HG02970 (cell line): ENCODE results near the gene CRAT.
"Not testable (repeated sequence)": the region's sequence is repeated elsewhere in the genome, so short reads cannot be mapped to it uniquely, and the experiment has no call there.

Experiments used
- ATAC-seq: cut with Tn5 transposase; IDR thresholded peaks from one replicate; pipeline ENCODE4 v1.9.1; 2021; ENCODE audit warnings: mild to moderate bottlenecking, moderate library complexity, moderate number of reproducible peaks; ENCODE audit not compliant: unreplicated experiment, low FRiP score

CRAT gene

DNA sequence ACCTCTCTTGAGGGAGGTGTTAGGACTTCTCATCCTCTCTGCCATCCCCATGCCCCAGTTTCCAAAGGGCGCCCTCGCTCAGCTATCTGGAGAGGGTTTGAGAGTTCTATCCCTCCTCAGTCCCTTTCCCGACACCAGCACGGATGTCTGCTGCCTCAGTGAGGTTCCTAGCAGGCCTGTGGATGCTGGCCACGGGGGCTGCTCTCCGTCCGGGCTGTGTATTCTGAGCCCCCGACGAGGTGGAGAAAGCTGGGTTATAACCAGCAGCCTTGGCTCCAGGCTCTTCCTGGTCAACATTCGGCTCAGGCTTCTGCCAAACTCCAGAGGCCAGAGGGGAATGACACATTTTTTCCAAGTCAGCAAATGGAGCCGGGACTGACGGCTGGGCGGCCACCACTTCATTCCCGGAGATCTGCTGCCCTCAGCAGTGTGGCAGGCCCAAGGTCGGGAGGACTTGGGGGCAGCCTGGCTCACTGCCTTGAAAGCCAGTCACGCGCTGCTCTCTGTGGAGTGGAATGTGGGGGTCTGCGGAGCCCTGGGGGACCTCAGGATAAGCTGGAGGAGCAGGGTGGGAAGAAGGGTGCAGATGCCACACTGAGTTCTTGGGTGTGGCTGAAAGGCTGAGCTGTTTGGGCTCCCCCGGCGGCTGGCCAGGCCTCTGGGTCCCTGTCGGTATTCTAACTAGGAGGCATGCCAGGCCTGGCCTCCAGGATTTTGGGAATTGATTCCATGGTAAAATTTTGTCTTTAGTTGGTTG lies 28.1 kb upstream of the CRAT start:
- no peak for ATAC-seq

DNA sequence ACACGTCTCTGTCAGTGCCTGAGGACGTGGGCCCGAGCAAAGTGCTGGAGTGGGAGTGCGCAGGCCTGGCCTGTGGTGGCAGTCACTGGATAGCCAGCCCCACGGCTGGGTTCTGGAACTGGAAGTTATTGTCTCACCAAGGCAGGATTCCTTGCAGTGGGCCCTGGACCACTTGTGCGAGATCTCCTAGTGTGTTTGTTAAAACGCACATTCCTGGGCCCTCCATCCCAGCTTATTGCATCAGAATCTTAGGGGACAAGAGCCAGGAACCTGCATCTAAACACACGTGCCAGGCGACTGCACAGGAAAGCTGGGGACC lies 27.5 kb upstream of the CRAT start:
- ATAC-seq, result no peak

DNA sequence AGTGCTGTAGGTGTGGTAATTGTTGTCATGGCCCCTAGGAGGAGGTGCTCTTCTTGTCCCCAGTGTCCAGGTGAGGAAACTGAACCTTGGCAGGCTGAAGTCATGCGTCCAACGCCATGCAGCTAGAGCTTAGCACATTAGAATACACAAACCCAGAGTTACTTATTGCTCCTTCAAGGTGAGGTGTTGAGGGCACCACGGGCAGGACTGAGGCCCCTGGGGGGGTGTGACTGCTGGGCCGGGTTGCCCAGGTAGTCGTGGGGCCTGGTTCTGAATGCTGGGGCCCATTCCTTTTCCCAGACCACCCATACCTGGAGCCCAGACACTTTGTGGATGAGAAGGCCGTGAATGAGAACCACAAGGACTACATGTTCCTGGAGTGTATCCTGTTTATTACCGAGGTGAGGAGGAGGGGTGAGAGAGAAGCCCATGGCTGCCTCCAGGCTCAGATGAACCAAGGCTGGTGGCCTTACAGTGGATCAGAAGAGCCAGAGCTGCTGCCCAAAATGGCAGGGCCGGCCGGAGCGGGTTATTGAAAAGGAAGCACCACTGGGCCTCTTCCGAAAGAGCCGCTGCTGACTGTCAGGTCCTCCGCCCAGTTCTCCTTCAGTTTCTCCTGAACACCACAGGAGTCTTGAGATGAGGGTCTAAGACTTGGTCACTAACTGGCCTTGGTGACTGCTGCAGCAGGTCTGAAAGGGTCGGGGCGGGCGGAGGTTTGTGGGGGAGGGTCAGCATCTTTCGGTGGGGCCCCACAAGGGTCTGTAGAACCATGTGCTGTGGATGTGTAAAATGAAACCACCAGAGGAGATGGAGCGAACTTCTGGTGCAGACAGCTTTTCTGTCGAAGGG lies 26.9 kb upstream of the CRAT start:
- no peak for ATAC-seq

DNA sequence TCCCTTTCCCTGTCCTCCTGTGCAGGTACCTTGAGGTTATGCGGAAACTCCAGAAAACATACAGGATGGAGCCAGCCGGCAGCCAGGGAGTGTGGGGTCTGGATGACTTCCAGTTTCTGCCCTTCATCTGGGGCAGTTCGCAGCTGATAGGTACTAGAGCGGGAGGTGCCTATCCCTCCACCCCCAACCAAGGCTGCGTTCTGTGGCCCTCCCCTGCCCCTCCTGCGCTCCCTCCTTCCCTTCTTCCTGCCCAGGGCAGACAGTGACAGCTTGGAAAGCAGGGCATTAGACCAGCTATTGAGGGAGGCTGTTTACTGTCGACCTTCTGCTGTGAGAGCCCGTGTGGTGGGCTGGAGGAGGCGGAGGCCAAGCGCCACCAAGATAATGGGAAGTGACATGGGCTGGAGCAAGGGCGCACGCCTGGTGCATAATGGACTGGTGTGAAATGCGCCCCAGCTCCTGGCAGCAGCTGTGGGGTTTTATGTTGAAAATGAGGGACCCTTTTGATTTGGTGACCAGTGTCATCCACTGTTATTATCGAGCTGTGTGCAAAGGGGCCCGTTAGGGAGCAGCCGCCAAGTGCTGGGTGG lies 25.9 kb upstream of the CRAT start:
- ATAC-seq, result no peak

DNA sequence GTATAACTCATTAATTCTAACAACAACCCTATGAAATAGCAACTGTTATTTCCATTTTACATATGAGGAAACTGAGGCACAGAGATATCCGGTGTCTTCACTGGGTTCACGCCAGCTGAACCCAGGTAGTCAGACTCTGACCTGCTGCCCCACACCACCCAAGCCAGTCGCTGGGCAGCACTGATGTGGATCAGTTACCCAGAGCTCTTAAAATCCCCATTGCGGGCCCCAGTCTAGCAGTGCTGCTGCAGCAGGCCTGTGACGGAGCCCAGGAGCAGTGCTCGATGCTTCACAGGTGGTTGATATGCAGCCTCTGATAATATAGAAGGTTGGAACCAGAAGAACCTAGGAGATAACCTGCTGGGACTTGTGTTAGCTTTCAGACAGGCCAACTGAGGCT lies 24.9 kb upstream of the CRAT start:
- no peak for ATAC-seq

DNA sequence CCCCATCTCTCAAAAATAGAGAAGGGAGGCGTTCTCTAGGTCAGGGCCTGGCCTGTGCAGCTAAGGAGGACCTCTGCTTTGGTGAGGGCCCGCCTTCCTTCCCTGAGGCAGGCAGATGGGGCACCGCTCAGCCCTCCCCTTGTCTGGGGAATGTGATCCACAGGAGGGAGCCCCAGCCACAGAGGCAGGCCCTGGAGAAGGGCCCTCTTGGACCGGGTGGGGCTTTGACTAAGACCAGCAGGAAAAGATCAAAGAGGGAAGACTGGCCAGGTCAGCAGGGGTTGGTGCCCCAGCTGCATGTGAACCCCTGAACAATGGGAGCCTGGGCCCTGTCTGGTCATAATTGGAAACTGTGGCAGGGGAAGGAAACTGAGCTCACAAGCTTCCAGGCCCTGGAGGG lies 22.5 kb upstream of the CRAT start:
- ATAC-seq, result no peak

DNA sequence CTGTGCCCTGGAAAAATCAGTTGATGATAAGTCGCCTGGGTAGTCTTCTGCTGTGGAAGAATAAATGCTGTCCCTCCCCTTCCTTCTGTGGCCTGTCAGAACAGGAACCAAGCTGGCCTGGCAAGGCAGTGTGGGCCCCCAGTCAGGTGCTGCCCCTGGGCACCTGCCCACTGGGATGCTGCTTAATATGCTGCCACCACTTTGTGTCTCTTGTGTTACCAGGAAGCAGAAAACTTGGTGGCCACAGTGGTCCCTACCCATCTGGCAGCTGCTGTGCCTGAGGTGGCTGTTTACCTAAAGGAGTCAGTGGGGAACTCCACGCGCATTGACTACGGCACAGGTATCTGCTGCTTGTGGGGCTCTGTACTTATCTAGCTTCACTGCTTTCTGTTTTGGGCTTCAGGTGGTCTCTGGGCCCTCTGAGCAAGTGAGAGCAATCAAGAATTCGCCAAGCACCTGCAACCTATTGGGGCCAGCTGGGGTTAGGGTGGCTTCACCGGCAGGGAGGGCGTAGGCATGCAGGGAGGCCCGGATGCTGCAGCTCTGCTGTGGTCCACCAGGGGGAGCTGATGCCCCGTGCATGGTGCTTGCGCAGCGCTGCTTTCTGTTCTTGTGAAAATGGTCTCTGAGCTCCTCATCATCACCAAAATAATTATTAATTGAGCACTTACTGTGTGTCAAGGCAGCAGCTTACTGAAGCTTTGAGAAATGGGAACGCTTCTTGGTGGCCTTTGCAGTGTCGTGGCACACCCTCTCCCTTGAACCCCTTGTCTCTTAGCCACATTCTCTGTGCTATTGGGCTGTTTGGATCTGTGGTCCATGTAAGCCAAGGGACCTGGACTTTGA lies 20.9 kb upstream of the CRAT start:
- ATAC-seq, result no peak

DNA sequence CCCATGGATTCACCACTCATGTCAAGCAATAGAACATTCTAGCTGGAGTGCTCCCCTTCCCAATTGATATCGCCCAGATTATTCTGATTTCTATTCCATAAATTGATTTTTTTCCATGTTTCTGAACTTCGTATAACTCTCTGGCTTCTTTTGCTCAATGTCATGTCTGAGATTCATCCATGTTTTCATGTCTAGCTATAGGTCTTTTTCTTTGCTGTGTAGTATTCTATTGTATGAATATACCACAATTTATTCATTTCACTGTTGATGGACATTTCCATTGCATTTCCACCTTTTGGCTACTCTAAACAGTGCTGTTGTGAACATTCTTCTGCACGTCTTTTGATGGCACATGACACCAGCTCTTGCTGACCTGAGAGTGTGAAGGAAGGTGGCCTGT lies 20.2 kb upstream of the CRAT start:
- ATAC-seq, result no peak

DNA sequence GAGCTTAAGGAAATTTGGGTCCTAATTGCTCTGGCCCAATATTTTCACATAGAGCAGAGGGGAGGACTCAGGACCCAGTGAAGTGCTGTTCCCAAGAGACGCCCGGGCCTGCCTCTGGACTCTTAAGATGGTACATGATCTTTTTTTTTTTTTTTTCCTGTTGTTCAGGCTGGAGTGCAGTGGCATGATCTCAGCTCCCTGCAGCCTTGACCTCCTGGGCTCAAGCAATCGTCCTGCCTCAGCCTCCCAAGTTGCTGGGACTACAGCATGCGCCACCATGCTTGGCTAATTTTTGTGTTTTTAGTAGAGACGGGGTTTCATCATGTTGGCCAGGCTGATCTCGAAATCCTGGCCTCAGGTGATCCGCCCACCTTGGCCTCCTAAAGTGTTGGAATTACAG lies 19.7 kb upstream of the CRAT start:
- ATAC-seq, result not testable (repeated sequence)

DNA sequence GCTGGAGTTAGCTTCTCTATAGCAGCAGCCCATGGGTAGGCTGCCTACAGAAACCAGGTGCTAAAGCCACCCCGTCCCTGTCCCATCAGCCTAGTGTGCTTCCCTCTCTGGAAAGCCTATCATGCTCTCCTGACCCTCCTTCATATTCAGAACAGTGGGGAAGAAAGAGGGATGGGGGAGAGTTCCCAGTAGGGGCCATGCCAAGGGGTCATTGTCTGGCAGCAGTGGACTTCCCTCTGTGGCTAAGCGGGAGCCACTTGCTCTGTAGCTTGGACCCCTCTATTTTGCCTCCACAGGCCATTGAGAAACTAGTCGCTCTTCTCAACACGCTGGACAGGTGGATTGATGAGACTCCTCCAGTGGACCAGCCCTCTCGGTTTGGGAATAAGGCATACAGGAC lies 18.1 kb upstream of the CRAT start:
- no peak for ATAC-seq

DNA sequence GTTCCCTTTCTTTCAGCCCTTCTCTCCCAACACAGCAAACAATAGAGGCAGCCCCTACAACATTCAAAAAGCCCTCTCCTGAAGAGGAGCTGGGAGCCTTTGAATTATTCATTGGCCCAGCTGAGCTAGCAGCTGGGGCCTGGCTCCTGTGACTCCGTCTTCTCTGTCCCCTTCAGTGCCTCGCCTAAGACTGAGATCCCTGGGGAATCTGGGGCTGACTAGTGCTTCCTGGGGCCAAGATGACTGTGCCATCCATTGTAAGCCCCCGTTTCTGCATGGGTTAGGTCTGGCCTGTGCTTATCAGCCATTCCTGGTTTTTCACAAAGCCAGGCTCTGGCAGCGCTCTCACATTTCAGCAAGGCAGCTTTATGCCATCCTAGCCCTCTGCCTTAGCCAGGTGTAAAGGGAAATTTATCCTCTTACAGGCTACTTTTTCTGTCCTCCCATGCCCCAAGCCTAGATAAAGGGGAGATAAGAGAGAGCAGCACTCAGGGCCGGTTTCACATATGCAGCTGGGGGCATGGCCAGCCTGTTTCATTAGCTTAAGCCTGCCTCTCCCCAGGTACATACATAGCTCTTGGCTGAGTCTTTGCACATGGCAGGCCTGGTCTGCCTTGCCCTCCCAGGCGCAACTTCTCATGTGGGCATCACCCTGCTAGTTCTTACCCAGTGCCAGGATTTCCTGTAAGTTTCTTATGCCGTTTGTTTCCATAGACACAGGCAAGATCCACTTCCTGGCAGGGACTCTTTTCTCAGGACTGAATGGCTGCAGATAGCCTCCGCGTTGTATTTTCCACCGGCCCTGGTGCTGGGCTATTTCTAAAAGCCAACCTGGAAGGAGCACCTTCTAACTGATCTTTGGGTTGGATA lies 16.4 kb upstream of the CRAT start:
- no peak for ATAC-seq

DNA sequence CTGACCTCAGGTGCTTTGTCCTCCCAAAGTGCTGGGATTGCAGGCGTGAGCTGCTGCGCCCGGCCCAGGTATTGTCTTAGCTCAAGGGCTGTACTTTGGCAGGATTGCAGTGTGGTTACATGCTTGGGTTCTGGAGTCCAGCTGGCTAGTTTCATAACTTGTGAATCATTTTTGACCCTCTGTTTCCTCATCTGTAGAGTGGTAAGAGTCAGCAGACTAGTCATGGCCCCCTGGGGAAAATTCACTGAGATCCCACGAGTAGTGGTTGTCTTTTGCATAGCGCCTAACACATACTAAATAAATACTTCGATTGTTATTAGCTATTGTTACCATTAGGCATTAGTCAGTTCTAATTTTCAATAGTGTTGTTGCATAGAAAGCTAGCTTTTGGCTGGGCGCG lies 14.9 kb upstream of the CRAT start:
- no peak for ATAC-seq

DNA sequence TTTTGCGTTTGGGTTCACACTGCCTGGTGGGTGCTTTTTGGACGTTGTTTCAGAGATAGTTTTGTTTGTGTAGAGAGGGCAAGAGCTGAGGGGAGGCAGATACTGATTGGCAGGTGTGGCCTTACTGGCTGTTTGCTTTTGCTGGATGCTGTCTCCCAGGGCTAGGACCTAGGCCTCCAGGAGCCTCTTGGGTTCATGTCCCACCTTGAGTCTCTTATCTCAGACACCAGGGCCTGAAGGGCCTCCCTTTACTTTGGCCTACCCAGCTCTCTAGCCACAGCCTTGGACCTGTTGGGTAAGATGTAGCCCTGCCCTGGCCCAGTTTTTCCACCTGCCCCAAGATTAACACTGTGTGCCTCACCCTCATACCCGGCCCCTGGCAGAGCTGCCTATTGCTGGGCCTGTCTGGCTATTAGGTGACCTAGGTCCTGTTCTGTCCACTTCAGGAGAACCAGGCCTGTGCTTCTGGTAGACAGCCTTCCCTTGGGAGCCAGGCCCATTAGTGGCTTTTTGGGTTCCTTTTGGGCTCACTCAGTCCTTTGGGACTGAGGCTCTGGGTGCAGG lies 14.0 kb upstream of the CRAT start:
- no peak for ATAC-seq

DNA sequence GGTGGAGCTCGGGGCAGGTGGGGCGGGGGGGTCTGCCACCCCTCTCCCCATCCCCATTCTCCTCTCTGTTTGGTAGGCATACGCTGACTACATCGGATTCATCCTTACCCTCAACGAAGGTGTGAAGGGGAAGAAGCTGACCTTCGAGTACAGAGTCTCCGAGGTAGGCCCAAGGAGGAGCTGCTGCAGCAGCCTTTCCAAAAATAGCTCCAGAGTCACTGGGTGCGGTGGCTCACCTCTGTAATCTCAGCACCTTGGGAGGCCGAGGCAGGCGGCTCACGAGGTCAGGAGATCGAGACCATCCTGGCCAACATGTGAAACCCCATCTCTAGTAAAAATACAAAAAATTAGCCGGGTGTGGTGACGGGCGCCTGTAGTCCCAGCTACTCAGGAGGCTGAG lies 12.4 kb upstream of the CRAT start:
- ATAC-seq, result not testable (repeated sequence)

DNA sequence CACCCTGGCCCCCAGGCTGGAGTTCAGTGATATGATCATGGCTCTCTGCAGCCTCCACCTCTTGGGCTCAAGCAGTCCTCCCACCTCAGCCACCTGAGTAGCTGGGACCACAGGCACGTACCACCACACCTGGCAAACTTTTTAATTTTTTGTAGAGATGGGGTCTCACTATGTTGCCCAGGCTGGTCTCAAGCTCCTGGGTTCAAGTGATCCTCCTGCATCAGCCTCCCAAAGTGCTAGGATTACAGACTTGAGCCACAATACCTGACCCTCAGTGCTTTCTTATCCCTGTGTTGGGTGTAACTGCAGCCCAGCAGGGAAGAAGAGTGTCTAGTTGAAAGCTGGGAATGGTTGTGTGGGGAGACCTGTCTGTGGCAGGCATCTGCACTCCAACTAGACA lies 11.5 kb upstream of the CRAT start:
- no peak for ATAC-seq

DNA sequence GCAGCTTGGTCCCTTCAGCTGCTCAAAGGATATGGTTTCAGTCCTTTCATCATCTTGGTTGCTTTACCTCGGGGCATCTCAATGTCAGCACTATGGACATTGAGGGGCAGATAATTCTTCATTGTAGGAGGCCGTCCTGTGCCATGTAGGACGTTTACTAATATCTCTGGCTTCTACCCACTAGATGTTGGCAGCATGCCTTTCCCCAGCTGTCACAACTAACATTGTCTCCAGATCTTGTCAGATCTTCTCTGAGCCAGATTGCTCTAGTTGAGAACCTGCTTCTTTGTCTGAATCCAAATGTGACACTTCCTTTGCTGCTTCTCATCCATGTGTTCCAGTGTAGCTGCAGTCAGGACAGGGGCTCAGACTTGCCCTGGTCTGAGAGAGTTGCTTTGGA lies 10.9 kb upstream of the CRAT start:
- ATAC-seq, result no peak

DNA sequence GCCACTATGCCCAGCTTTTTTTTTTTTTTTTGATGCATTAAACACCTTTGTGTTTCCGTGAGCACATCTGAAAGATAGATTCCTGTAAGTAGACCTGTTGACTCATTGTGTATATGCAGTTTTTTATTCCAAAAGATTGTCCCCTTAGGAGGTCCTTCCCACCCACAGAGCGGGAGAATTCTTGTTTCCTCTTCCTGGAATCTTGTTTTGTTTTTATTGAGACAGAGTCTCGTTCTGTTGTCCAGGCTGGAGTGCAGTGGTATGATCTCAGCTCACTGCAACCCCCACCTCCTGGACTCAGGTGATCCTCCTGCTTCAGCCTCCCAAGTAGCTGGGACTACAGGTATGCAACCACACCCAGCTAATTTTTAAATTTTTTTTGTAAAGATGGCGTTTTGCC lies 8.2 kb upstream of the CRAT start:
- no peak for ATAC-seq

DNA sequence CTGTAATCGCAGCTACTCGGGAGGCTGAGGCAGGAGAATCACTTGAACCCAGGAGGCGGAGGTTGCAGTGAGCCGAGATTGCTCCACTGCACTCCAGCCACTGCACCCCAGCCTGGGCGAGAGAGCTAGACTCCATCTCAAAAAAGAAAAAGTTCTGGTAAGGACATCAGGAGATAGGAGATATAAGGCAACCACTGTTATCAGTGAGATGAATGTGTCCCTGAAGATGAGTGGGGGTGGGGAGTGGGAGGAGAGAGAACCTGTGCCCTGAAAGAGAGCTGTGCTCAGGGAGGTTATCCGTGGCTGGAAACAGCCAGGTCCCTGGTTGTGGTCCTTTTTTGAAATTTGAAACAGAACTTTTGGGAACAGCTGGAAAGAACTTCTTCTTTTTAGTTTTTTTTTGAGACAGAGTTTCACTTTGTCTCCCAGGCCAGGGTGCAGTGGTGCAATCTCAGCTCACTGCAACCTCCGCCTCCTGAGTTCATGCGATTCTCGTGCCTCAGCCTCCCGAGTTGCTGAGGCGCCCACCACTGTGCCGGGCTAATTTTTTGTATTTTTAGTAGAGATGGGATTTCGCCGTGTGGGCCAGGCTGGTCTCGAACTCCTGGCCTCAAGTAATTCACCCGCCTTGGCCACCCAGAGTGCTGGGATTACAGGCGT lies 3.2 kb upstream of the CRAT start:
- no peak for ATAC-seq

DNA sequence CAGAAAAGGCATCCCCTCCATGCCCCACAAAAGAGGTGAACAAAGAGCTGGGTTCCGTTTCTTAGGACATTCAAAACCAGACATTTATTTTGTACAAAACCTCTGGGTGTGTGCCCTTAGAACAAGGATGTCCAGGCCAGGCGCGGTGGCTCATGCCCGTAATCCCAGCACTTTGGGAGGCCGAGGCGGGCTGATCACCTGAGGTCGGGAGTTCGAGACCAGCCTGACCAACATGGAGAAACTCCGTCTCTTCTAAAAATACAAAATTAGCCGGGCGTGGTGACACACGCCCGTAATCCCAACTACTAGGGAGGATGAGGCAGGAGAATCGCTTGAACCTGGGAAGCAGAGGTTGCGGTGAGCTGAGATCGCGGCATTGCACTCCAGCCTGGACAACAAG lies 1.9 kb upstream of the CRAT start:
- ATAC-seq, result not testable (repeated sequence)
